Neutrophil (primary cell): Measurements from ENCODE around the gene ONECUT3.

Experiments
- H3K27ac ChIP-seq: fragments of 200-600 bp; sonication (generic); 2 replicates; pipeline ENCODE4 v1.5.1; 2016; ENCODE audit warnings: mild to moderate bottlenecking, moderate library complexity
- H3K27me3 ChIP-seq: fragments of 200-600 bp; sonication (generic); 2 replicates; pipeline ENCODE4 v1.6.0; 2016; ENCODE audit warnings: mild to moderate bottlenecking
- H3K36me3 ChIP-seq: fragments of 200-600 bp; sonication (generic); 2 replicates; pipeline ENCODE4 v1.5.1; 2017
- H3K4me1 ChIP-seq, 2 experiments: fragments of 200-600 bp in 1 of 2; sonication (generic) in 1 of 2; 1 replicate in 1 of 2; 2 replicates in 1 of 2; pipeline versions ENCODE4 v1.5.1 to v1.6.1; 2013 to 2016; ENCODE audit warnings: low read depth in 1 of 2, low read length in 1 of 2, mild to moderate bottlenecking in 1 of 2, moderate library complexity in 1 of 2; ENCODE audit not compliant: control insufficient read depth in 1 of 2, insufficient read depth in 1 of 2
- H3K4me3 ChIP-seq, 2 experiments: fragments of 200-600 bp in 1 of 2; sonication (generic) in 1 of 2; 1 replicate in 1 of 2; 2 replicates in 1 of 2; pipeline ENCODE4 v1.5.1; 2013 to 2016; ENCODE audit warnings: low read depth in 1 of 2, low read length in 1 of 2, mild to moderate bottlenecking in 1 of 2, moderate library complexity in 1 of 2
- H3K9me3 ChIP-seq: fragments of 200-600 bp; sonication (generic); 2 replicates; pipeline ENCODE4 v1.5.1; 2016
- TF ChIP-seq, protein P1 (sequence below): fragments of 200-600 bp; sonication (generic); IDR thresholded peaks from 2 replicates; pipeline ENCODE4 v1.5.1; 2016; ENCODE audit warnings: antibody characterized with exemption

The ONECUT3 gene

DNA sequence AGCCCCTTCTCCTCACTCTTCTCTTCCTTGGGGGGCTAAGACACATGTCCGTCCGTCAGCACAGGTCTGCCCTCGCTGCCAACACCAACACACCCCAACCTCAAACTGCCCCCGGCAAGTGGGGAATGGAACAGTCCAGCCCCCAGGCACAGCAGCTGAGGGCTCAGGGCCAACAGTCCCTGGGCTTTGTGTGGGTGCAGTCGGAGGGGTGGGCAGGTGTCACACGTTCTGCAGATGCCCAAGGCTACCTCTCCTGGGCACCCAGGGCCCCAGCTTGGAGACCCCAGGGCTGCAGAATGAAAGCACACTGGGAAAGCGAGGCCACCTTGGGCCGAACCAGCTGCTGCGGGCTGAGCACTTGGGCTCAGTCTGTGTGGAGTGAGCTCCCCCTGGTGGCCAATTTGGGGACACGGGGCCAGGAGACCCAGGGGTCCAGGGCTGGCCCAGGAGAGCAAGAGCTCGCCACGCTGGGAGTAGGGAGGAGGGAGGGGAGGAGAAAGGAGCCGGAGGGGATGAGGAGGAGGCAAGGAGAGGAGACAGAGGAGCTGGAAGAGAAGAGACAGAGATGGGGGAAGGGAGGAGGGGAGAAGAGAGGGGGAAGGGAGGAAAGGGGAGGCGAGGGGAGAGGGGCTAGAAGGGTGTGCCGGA lies 72.7 kb downstream of the ONECUT3 start:
- no peak overlapping the region for H3K27ac ChIP-seq
- H3K36me3 ChIP-seq, result peaks cover 87% of the 10 kb centered on the region
- H3K4me3 ChIP-seq, result no peak overlapping the region
- TF ChIP-seq, protein P1, sequence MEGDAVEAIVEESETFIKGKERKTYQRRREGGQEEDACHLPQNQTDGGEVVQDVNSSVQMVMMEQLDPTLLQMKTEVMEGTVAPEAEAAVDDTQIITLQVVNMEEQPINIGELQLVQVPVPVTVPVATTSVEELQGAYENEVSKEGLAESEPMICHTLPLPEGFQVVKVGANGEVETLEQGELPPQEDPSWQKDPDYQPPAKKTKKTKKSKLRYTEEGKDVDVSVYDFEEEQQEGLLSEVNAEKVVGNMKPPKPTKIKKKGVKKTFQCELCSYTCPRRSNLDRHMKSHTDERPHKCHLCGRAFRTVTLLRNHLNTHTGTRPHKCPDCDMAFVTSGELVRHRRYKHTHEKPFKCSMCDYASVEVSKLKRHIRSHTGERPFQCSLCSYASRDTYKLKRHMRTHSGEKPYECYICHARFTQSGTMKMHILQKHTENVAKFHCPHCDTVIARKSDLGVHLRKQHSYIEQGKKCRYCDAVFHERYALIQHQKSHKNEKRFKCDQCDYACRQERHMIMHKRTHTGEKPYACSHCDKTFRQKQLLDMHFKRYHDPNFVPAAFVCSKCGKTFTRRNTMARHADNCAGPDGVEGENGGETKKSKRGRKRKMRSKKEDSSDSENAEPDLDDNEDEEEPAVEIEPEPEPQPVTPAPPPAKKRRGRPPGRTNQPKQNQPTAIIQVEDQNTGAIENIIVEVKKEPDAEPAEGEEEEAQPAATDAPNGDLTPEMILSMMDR, result peak; percentile 85
- H3K9me3 ChIP-seq, result no peaks in the 10 kb centered on the region
- H3K27me3 ChIP-seq, result no peaks in the 10 kb centered on the region
- H3K4me1 ChIP-seq, result no peaks in the 10 kb centered on the region

DNA sequence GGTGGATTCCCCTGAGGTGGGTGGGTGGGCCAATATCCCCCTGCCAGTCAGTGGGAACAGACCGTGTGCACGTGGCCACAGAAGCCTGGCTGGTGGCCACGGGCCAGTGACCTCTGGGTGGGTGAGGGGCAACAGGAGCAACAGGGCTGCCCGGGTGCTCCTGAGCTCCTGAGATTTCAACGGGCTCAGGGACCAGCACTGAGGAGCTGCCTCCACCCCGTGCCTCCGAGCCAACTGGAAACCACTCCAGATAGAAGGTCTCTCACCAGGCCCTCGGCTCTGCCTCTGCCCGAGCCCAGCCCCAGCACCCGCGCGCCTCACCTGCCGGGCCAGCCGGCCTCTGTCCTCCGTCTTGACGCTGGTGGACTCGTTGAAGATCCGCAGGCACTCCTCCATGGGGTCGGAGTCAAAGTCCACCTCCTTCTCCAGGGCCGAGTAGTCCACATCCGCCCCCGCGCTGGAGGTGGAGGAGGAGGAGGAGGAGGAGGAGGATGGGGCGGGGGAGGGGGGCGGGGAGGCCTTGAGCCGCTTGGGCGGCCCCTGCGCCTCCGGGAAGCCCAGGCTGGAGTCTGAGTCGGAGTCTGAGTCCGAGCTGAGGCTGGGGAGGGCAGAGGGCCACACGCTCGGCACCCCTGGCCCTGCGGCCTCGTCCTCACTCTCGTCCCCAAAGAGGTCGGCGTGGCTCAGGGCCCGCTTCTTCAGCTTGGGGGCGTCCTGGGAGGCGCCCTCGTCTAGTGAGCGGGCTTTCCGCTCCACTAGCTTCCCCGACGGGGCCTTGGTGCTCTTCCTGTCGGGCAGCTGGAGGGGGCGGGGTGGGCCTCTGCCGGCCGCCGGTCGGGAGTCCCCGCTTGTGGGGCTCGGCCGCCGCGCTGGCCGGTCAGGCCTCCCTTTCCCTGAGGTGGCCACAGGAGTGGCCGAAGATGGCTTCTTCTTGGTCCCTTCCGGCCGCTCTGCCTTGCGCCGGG lies 73.5 kb downstream of the ONECUT3 start:
- Histone ChIP-seq H3K36me3 (peaks cover 80% of the 10 kb centered on the region), H3K27ac (no peak overlapping the region), H3K4me3 (no peak overlapping the region), H3K9me3 (no peaks in the 10 kb centered on the region), H3K27me3 (no peaks in the 10 kb centered on the region), H3K4me1 (no peaks in the 10 kb centered on the region)
- TF ChIP-seq, protein P1, result no peak

DNA sequence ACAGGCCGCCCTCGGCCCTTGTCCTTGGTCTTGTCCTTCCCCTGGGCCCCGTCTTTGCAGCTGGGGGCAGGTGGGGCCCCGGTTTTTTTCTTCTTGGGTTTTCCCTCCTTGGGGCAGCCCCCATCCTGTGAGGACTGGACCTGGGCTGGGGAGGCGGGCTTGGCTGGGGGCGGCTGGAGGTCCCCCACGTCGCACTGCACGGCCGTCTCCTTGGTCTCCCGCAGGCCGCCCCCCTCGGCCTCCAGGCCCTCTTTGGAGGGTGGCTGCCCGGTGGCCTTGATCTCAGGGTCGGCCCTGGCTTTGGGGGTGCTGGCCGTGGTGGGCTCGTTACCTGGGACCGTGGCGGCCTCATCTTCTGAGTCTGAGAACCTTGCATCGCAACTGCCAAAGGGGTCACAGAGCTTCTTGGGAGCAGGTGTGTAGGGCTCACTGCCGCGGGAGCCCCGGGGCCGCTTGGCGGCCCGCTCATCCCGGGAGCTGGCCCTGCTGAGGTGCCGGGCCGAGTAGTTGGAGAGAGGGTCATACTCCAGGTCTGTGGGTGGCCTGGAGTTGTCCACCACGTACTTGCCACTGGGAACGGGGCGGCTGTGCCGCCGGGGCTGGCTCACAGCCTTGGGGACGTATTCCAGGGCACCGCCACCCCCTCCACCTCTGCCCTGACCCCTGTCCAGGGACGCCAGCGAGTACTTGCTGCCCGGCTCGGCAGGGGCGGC lies 74.4 kb downstream of the ONECUT3 start:
- Histone ChIP-seq H3K9me3 (no peaks in the 10 kb centered on the region), H3K36me3 (peaks cover 75% of the 10 kb centered on the region), H3K4me3 (no peak overlapping the region), H3K4me1 (no peaks in the 10 kb centered on the region), H3K27ac (no peak overlapping the region), H3K27me3 (no peaks in the 10 kb centered on the region)
- TF ChIP-seq, protein P1, result no peak

DNA sequence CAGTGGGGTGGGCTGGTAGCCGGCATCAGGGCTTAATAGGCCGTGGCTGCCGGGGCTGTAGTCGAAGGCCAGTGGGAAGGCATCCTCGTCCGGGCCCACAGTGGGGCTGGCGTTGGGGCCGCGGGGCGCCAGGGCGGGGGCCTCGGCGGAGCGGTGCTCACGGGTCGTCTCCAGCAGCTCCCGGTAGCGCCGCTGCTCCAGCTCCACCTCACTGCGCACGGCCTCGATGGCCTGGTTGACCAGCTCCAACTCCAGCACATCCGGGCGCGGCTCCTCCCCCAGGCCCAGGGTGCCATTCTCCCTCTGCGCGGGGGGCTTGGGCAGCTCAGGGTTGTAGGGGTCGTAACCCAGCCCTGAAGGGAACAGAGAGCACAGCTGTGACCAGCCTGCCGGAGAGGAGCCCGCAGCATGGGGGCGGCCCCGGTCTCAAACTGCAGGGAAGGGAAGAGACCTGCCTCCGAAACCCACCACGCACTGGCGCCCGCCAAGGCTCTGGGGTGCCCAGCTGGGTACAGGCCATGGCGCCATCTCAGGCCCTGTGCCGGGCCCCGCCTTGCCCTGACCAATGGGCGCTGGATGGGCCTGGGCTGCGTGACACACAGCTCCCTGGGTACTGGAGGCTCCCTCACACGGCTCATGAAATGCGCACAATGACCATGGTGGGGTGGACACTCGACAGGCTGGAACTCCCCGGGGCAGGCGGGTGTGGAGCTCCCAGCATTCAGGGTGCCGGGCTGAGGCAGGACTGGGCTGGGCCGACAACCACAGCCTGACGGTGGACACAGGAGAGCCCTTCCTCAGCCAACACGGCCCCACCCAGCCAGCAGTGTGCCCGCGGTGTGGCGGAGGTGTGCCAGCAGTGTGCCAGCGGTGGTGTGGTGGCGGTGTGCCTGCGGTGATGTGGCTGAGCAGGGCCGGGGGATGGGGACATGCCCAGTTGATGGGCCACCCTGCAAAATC lies 75.3 kb downstream of the ONECUT3 start:
- Histone ChIP-seq H3K4me3 (no peak overlapping the region), H3K4me1 (no peaks in the 10 kb centered on the region), H3K27ac (no peak overlapping the region), H3K9me3 (no peaks in the 10 kb centered on the region), H3K36me3 (peaks cover 67% of the 10 kb centered on the region), H3K27me3 (no peaks in the 10 kb centered on the region)
- TF ChIP-seq, protein P1, result no peak

DNA sequence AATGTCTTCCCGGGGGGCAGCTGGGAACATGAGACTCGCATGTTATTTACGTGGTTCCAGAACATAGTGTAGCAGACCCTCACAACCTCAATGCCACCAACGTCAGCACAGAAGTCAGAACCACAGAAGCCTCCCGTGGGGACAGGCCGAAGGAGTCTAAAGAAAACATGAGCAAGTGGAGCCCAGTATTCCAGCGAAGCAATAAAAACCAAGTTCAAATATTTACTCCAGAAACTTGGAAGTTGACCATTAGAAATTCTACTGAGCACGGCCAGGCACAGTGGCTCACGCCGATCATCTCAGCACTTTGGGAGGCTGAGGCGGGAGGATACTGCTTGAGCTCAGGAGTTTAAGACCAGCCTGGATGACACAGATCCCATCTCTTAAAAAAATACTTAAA lies 76.7 kb downstream of the ONECUT3 start:
- Histone ChIP-seq H3K4me1 (no peaks in the 10 kb centered on the region), H3K27ac (no peak overlapping the region), H3K4me3 (no peak overlapping the region), H3K27me3 (no peaks in the 10 kb centered on the region), H3K9me3 (no peaks in the 10 kb centered on the region), H3K36me3 (peaks cover 53% of the 10 kb centered on the region)
- TF ChIP-seq, protein P1, result no peak
